B cell (primary cell): ENCODE results near the gene LCE6A. TPM values are rescaled to one million over a fixed set of nuclear protein-coding genes. Genes with fewer than 3 reads are reported as not detected.

ENCODE experiments used
- ATAC-seq: fragments of 200-7000 bp; cut with Tn5 transposase; one replicate; pipeline ENCODE4 v1.10.0; 2021; ENCODE audit warnings: low read depth, mild to moderate bottlenecking, moderate number of reproducible peaks, moderate library complexity
- CTCF ChIA-PET: fragments of 350-600 bp; sonication (Branson Sonifier 250); formaldehyde crosslinking; loops from one replicate; lab custom pipeline; 2021; ENCODE audit warnings: antibody characterized with exemption, inconsistent platforms; lab: Charles Lee
- POLR2A ChIA-PET: fragments of 350-600 bp; sonication (Branson Sonifier 250); formaldehyde crosslinking; loops from one replicate; lab custom pipeline; 2021; ENCODE audit warnings: antibody characterized with exemption; lab: Charles Lee
- DNase-seq: peaks from one replicate; pipeline ENCODE4 v3.0.0; 2013
- H2AFZ ChIP-seq: 2 replicates; pipeline ENCODE4 v1.6.1; 2012; ENCODE audit warnings: mild to moderate bottlenecking, low read depth, low read length; ENCODE audit not compliant: insufficient read depth, poor library complexity, severe bottlenecking
- H3K27ac ChIP-seq, 2 donors: 1 replicate in 1 of 2; 2 replicates in 1 of 2; pipeline ENCODE4 v1.5.1; 2012 to 2013; ENCODE audit warnings: low read length in 2 of 2, mild to moderate bottlenecking in 2 of 2, moderate library complexity in 1 of 2
- H3K27me3 ChIP-seq, 4 experiments: fragments of 200-600 bp in 1 of 4; sonication (generic) in 1 of 4; replicated peaks in 1 of 4; 1 replicate in 2 of 4; 2 replicates in 2 of 4; pipeline versions ENCODE4 v1.6.1 to v1.7.0; 2013 to 2016; ENCODE audit warnings: low read length in 3 of 4, mild to moderate bottlenecking in 2 of 4, mixed read lengths in 1 of 4, moderate library complexity in 1 of 4; ENCODE audit not compliant: insufficient read depth in 4 of 4, control insufficient read depth in 3 of 4; ENCODE audit errors: control extremely low read depth in 1 of 4
- H3K36me3 ChIP-seq, 2 experiments: replicated peaks in 1 of 2; 1 replicate in 1 of 2; 2 replicates in 1 of 2; pipeline versions ENCODE4 v1.6.1 to v1.7.1; 2013; ENCODE audit warnings: low read length in 1 of 2; ENCODE audit not compliant: insufficient read depth in 2 of 2, control insufficient read depth in 1 of 2; ENCODE audit errors: control extremely low read depth in 1 of 2, extremely low read depth in 1 of 2
- H3K4me1 ChIP-seq, 2 donors: fragments of 200-600 bp in 1 of 2; sonication (generic) in 1 of 2; 1 replicate in 1 of 2; 2 replicates in 1 of 2; pipeline versions ENCODE4 v1.5.1 to v1.6.1; 2013 to 2017; ENCODE audit warnings: low read length in 2 of 2; ENCODE audit not compliant: control insufficient read depth in 2 of 2, insufficient read depth in 2 of 2
- H3K4me2 ChIP-seq: replicated peaks from 2 replicates; pipeline ENCODE3; 2012; ENCODE audit warnings: mild to moderate bottlenecking, low read depth, low read length; ENCODE audit not compliant: poor library complexity, severe bottlenecking
- H3K4me3 ChIP-seq, 5 experiments: fragments of 200-600 bp in 1 of 5; sonication (generic) in 1 of 5; 1 replicate in 3 of 5; 2 replicates in 2 of 5; pipeline versions ENCODE4 v1.5.1 to v1.7.0; 2011 to 2016; ENCODE audit warnings: low read length in 4 of 5, mild to moderate bottlenecking in 4 of 5, low read depth in 2 of 5, control low read depth in 1 of 5, moderate library complexity in 1 of 5; ENCODE audit not compliant: insufficient read depth in 1 of 5; ENCODE audit errors: control extremely low read depth in 1 of 5, extremely low read depth in 1 of 5
- H3K79me2 ChIP-seq: fragments of 200-600 bp; sonication (generic); one replicate; pipeline ENCODE4 v1.6.0; 2016; ENCODE audit warnings: low read length; ENCODE audit not compliant: control insufficient read depth, insufficient read depth
- H3K9ac ChIP-seq: fragments of 200-600 bp; sonication (generic); 2 replicates; pipeline ENCODE4 v1.6.1; 2017; ENCODE audit warnings: mild to moderate bottlenecking, low read length, moderate library complexity
- H3K9me3 ChIP-seq, 3 donors: one replicate each; pipeline versions ENCODE4 v1.6.1 to v1.7.1; 2013; ENCODE audit warnings: low read length in 2 of 3; ENCODE audit not compliant: control insufficient read depth in 2 of 3, insufficient read depth in 1 of 3; ENCODE audit errors: control extremely low read depth in 1 of 3
- H4K20me1 ChIP-seq: 2 replicates; pipeline ENCODE4 v1.6.0; 2012; ENCODE audit warnings: mild to moderate bottlenecking, low read length; ENCODE audit not compliant: insufficient read depth, control insufficient read depth, poor library complexity, severe bottlenecking
- H3K27ac Mint-ChIP-seq: one replicate; pipeline ENCODE4 v1.8.0; 2021; ENCODE audit warnings: mixed read lengths
- H3K27me3 Mint-ChIP-seq: one replicate; pipeline ENCODE4 v1.8.0; 2021; ENCODE audit warnings: mixed read lengths
- H3K4me1 Mint-ChIP-seq: one replicate; pipeline ENCODE4 v1.8.0; 2021; ENCODE audit warnings: mixed read lengths
- H3K4me3 Mint-ChIP-seq: one replicate; pipeline ENCODE4 v1.8.0; 2021; ENCODE audit warnings: mixed read lengths
- H3K9me3 Mint-ChIP-seq: one replicate; pipeline ENCODE4 v1.8.0; 2022; ENCODE audit warnings: mixed read lengths; ENCODE audit not compliant: insufficient read depth
- EZH2 ChIP-seq: IDR thresholded peaks from 2 replicates; pipeline ENCODE4 v1.6.1; 2012; ENCODE audit warnings: borderline replicate concordance, low read depth, mild to moderate bottlenecking, moderate library complexity, low read length; ENCODE audit not compliant: insufficient read depth, poor library complexity, severe bottlenecking
- WGBS: methylation state at CpG from one replicate; pipeline ENCODE4 v1.1.5; 2013; ENCODE audit warnings: missing lambda C conversion rate; ENCODE audit not compliant: insufficient coverage; 5-methylcytosine and 5-hydroxymethylcytosine counted together
- intact Hi-C: fragments of 100-400 bp; cut with micrococcal nuclease; formaldehyde crosslinking; loops from one replicate; pipeline ENCODE4 v1.10.0; 2022
- polyA plus RNA-seq: library from polyadenylated mRNA; depleted of rRNA; stranded (reverse); fragments of >200 nt; gene quantifications from 2 replicates; pipeline ENCODE4 v1.2.3, GENCODE V29; 2012
- total RNA-seq, 2 donors: library from RNA; stranded (reverse); fragments of 120-200 nt in 1 of 2; gene quantifications; 1 replicate in 1 of 2; 2 replicates in 1 of 2; pipeline versions ENCODE4 v1.2.3 to v1.2.4, GENCODE V29; 2013 to 2022
- TF ChIP-seq, protein P1 (sequence below): fragments of 200-600 bp; IDR thresholded peaks from one replicate; pipeline ENCODE4 v1.8.0; 2022; ENCODE audit warnings: antibody characterized with exemption, mild to moderate bottlenecking

The LCE6A gene
- total and polyA plus RNA-seq, 2 donors (not counting 1 experiment from before 2014, with no cell fraction given): not detected

DNA sequence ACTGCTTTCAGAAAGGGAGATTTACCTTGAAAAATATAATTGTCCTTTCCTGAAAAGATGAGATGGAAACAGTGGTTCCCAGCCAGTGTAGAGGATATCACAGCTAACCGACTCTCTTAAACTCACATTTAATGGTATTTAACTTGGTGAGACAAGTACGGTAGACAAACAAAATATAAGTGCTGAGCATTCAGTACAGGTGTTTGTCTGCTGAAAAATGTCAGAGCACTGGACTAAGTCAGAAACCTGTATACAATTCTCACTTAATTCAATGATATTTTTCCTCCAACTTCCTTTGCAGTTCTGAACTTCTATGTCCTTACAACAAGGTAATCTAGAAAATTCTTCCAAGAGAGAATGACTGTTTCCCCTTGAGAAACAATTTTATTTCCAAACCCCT is 31.0 kb upstream of the LCE6A start, which contains the start of gene LCE1B:
LCE1B (plus strand) TSS at position 301 of the 400 bp plus-strand sequence. CDS start 476 bp downstream, outside the sequence.
- no peak for ATAC-seq
- no peaks in the 10 kb centered on the region for H3K4me1 Mint-ChIP-seq
- ChIA-PET CTCF (no interaction called here), POLR2A (no interaction called here)
- Histone ChIP-seq H3K9me3 (no peaks in the 10 kb centered on the region), H2AFZ (no peak within 1 kb of the TSS), H3K27me3 (peaks cover 0 to 3% (median under 1%) of the 10 kb centered on the region in 4 experiments), H3K4me1 (no peaks in the 10 kb centered on the region), H3K79me2 (no peaks in the 10 kb centered on the region), H3K27ac (no peak within 1 kb of the TSS), H3K9ac (no peak within 1 kb of the TSS), H4K20me1 (no peaks in the 10 kb centered on the region), H3K36me3 (no peaks in the 10 kb centered on the region), H3K4me2 (no peak within 1 kb of the TSS), H3K4me3 (no peak within 1 kb of the TSS)
- no peak for DNase-seq
- H3K27me3 Mint-ChIP-seq: peaks cover 32% of the 10 kb centered on the region
- no peak within 1 kb of the TSS for H3K27ac Mint-ChIP-seq
- intact Hi-C loops: no loop called here
- no peak within 1 kb of the TSS for H3K4me3 Mint-ChIP-seq
- WGBS: no CpG with 5 or more reads among the region's 2 CpGs
- TF ChIP-seq EZH2: no peak
- TF ChIP-seq, protein P1, sequence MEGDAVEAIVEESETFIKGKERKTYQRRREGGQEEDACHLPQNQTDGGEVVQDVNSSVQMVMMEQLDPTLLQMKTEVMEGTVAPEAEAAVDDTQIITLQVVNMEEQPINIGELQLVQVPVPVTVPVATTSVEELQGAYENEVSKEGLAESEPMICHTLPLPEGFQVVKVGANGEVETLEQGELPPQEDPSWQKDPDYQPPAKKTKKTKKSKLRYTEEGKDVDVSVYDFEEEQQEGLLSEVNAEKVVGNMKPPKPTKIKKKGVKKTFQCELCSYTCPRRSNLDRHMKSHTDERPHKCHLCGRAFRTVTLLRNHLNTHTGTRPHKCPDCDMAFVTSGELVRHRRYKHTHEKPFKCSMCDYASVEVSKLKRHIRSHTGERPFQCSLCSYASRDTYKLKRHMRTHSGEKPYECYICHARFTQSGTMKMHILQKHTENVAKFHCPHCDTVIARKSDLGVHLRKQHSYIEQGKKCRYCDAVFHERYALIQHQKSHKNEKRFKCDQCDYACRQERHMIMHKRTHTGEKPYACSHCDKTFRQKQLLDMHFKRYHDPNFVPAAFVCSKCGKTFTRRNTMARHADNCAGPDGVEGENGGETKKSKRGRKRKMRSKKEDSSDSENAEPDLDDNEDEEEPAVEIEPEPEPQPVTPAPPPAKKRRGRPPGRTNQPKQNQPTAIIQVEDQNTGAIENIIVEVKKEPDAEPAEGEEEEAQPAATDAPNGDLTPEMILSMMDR: no peak
- no peaks in the 10 kb centered on the region for H3K9me3 Mint-ChIP-seq

- ChIA-PET POLR2A (no interaction called here), CTCF (no interaction called here)
- Mint-ChIP-seq H3K9me3 (no peaks in the 10 kb centered on the region), H3K4me1 (peaks cover 6% of the 10 kb centered on the region), H3K27ac (no peak overlapping the region), H3K4me3 (no peak overlapping the region), H3K27me3 (peaks cover 22% of the 10 kb centered on the region)
- Histone ChIP-seq H2AFZ (no peak overlapping the region), H4K20me1 (no peaks in the 10 kb centered on the region), H3K4me3 (no peak overlapping the region), H3K9me3 (no peaks in the 10 kb centered on the region), H3K4me2 (no peak overlapping the region), H3K9ac (no peak overlapping the region), H3K36me3 (no peaks in the 10 kb centered on the region), H3K27ac (no peak overlapping the region), H3K27me3 (peaks cover 0 to 3% (median 0%) of the 10 kb centered on the region in 4 experiments), H3K79me2 (no peaks in the 10 kb centered on the region), H3K4me1 (peaks cover 4% of the 10 kb centered on the region in 2 donors)
- intact Hi-C loops: no loop called here
- 76% methylated on average over 4 of the region's 6 CpGs for WGBS
- TF ChIP-seq, protein P1: no peak
- DNase-seq (no peak), ATAC-seq (no peak)
These were observed 25.3 kb upstream of the LCE6A start for GRCh38 chr1:152817309-152817708.
